Measurements from ENCODE around the gene SAMM50.

SAMM50 gene

DNA sequence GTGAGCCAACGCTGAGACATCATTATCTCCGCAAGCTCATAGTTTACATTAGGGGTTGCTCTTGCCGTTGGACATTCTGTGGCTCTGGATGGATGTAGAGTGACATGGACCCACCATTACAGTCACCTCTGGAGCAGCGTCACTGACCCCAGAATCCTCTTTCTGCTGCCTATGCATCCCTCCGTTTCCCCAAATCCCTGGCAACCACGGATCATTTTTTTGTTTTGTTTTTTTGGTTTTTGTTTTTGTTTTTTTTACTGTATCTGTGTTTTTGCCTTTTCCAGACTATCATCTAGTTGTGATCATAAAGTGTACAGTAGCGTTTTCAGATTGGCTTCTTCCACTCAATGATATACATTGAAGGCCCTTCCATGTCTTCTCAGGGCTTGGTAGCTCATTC, 72.8 kb downstream of the SAMM50 start:
- no peak for DNase-seq (ENCODE audit: low read depth in 2 of 3, low spot score in 1 of 3)

DNA sequence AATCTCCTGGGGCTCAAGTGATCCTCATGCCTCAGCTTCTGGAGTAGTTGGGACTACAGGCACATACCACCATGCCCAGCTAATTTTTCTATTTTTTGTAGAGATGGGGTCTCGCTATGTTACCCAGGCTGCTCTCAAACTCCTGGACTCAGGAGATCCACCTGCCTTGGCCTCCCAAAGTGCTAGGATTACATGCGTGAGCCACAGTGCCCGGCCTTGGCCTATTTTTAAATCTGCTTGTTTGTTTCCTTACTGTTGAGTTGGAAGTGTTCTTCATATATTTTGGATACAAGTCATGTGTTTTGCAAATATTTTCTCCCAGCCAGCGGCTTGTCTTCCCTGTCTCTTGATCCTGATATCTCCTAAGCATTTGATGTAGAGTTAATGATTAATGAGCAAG, 73.8 kb downstream of the SAMM50 start:
- no peak for DNase-seq (ENCODE audit: low read depth in 2 of 3, low spot score in 1 of 3)

DNA sequence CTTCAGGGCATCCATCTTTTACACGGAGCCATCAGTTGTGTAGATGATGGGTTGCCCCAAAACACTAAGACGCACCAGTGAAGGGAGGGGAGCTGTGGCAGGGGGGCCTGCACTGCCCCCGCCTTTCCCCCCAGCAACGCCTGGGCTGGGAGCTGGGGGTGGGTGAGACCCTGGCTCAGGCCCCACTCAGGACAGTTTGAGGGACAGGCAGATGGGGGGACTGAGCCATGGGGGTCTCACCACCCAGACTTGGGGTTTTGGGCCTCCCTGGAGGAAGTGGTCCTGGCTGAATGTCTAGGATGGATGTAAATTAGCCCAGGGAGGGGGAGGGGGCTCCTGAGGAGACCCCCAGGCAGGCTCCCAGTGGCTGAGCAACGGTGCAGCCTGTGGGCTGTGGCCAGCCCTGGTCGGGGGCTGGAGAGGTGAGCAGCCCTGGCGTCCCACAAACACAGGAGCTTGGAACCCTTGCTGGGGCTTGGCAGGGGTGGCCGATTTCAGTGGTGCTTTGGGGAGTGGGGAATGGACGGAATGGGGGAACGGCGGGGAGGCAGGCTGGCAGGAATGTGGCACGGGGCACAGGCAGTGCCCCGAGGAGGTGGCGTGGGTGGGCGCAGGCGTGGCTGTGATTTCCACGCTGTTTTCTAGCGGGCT, 74.9 kb downstream of the SAMM50 start:
- no peak for DNase-seq (ENCODE audit: low read depth in 2 of 3, low spot score in 1 of 3)

DNA sequence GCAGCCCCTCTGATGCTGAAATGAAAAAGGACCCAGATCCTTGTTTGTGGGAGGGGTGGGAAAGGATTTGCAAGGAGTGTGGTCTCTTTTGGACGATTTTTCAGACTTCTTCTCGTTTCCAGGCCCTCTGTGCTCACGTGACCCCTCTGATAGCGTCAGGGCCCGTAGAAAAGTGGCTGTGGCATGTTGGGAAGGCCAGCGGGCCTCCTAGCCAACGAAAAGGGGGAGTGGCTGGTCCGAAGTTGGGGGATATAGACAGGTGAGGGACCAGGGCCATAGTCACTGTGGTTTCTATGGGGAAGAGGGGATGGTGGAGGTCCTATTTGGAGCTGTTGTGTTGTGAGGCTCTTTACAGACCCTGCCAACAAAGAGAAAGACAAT, 75.5 kb downstream of the SAMM50 start:
- no peak for DNase-seq (ENCODE audit: low read depth in 2 of 3, low spot score in 1 of 3)

DNA sequence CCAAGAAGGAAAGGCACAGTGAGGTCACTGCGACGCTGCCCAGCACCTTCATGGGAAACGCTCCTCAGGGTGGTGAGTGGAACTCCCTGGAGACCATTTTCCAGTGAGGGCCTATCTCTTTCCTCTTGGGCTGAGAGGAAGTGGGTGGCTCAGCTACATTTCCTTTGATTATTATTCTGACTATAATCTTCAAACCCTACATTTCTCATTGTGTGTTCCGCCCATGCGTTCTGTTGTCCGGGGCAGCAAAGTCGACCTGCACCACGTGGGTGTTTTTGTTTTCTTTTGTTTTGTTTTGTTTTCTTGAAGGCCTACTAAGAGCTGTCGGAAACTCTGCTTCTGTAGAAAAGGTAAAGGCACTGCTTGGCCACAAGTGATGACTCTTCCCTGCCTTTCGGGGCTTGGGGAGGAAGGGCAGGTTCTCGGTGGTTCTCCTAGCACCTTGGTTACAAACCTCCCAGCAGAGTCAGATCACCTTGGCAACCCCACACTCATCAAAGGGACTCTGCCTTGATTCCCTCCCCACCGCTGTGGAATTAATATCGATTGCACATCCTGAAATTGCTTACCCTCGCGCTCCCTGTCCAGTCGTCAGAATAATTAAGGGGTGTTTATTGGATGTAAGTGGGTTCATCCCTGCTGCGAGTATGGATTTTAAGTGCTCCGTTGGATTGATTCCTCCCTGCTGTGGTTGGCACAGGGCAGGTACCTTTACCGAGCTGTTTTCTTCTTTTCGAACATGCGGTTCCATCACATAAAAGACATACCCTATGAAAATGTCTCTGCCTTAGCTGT, 76.1 kb downstream of the SAMM50 start:
- peak in 1 of 3 donors; percentile 5 for DNase-seq (ENCODE audit: low read depth in 2 of 3, low spot score in 1 of 3)

DNA sequence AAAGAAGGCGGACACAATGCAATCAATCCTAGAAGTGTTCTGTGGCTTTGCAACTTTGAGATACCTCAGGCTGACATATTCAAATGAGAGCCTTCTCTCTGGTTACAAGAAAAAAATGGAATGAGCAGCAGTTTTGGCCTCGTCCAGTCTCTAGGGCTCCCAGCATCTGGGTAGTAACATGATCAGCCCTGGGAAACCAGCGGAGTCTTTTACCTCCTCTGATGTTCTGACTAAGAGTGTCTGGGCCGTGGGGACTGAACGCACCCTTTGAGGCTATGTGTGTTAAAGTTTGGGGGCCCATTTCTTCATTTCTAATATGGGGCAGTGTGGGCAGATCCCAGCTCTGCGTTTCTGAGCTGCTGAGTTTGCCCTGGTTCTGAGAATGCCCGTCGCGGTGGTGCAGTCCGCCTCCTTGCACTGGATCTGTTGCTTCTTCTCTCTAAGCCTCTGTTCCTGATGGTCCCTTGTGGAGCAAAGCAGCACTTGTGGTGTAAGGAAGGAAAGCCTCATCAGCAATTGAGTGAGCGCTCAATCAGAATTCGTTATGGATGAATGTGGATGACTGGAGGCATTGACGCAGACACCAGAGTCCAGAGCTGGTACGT, 77.0 kb downstream of the SAMM50 start:
- DNase-seq (ENCODE audit: low read depth in 2 of 3, low spot score in 1 of 3) = no peak

DNA sequence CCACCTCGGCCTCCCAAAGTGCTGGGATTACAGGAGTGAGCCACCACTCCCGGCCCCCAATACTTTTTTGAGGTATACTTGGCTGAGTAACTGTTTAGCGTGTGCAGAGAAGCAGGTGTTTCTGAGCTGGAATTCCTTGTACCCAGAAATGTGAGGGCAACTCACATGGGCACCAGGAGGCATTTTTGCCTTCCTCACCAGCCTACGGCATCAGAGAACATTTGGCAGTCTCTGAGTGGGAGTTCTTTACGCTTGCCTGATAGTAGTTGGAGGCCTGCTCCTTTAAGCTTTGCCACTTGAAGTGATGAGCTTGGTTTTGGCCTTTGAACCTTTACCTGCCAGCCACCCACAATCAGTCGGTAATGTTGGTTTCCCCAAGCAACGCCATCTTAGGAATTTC, 78.0 kb downstream of the SAMM50 start:
- no peak for DNase-seq (ENCODE audit: low read depth in 2 of 3, low spot score in 1 of 3)

DNA sequence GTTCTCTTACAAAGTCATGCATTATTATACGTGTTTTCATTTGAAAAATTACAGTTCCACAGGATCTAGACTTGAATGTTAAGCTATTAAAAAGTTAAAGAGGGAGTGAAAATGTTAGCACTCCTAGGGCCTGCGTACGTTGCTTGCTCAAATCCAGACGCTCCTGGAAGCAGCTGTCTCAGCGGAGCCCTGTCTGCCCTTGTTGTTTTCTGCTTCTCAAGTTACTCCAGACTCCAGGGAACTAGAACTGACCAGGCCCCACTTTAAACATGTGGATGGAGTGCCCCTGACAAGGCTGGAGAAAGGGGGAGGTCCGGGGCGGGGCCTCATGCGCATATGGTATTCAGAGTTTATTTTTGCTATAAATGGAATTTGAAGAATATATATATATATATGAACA, 78.5 kb downstream of the SAMM50 start:
- DNase-seq (ENCODE audit: low read depth in 2 of 3, low spot score in 1 of 3) = no peak

DNA sequence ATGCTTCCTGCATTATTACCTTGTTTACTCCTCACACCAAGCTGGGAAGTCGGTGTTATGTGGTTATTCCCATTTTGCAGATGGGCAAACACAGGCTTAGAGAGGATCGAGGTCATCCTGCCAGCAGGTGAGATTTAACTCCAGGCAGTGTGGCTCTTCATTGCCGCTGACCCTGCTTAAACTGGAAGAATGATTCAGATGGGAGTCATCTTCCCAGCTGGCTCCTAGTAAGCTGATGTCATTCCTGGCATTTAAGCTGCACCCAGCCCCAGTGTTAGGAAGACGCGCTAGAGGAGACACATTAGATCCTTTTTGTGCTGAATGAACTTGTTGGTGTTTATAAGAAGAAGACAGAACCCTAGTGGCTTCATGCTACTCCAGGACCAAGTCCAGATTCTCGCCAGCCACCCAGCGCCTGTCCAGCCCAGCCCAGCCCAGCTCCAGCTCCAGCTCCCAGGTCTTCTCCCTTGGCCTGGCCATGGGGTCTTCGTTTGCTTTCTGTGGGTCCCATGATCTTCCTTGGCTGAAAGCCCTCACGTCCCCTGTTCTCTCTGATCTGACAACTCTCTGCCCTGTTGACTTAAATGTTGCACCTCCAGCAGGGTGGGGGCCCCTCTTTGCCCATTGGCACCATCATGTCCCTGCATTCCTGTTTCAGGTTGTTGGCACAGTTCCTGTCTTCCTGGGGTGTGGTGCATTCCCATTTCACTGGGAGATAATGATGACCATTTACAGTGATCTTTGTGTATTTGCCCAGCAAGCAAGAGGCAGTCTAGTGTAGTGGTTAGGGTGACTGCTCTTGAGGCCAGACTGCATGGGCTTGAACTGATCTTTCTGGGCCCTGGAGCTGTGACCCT, 82.5 kb downstream of the SAMM50 start:
- DNase-seq (ENCODE audit: low read depth in 2 of 3, low spot score in 1 of 3) = no peak

DNA sequence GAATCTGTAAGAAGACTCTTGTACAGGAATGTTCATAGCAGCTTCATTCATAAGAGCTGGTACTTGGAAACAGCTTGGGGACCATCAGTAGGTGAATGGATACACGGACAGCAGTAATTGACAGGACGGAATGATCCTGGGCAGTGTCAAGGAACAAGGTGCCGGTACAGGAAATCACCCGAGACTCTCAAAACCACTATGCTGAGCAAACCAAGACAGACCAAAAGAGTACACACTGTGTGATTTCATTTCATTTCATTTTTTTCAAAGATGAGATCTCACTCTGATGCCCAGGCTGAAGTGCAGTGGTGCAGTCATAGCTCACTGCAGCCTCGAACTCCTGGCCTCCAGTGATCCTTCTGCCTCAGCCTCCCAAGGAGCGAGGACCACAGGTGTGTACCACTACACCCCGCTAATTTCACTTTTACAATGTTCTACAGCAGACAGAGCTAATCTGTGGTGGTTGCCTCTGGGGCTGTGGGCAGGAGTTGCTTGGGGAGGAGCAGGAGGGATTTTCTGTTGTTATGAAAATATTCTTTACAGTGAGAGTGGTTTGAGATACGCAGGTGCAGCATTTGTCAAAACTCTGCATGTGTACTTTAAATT, 84.4 kb downstream of the SAMM50 start:
- no peak for DNase-seq (ENCODE audit: low read depth in 2 of 3, low spot score in 1 of 3)

DNA sequence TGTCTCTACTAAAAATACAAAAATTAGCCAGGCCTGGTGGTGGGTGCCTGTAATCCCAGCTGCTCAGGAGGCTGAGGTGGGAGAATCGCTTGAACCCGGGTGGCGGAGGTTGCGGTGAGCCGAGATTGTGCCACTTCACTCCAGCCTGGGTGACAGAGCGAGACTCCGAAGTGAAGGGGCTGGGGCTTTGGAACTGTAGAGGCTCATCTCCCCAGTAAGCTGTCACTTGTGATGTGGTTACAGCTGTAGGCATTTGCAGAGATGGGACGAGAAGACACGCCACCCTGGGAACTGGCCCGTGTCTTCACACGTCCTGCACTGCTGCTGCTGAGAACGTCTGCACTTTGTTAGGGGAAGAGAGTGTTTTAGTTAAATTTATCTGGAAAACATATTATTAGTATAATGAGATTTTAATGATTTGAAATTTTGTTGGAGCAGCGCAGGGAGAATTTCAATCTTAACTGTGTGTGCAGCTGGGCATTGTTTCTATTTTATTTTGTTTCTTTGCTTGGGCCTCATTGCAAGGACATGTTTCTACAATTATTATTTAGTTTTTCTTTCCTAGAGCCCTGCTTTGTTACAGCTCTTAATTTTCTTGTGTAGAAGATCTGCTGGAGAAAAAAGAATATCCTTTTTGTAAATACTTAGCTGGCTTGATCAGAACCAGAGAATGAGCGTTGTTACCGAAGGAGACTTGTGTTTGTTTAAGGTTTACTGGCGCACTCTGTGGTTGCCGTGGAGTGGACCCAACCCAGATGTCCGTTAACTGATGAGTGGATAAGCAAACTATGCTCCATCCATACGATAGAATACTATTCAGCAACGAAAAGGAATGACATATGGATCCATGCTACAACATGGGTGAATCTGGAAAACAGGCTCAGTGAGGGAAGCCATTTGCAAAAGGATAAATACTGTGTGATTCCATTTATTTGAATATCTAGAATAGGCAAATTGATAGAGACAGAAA, 87.3 kb downstream of the SAMM50 start:
- DNase-seq (ENCODE audit: low read depth in 2 of 3, low spot score in 1 of 3) = no peak

DNA sequence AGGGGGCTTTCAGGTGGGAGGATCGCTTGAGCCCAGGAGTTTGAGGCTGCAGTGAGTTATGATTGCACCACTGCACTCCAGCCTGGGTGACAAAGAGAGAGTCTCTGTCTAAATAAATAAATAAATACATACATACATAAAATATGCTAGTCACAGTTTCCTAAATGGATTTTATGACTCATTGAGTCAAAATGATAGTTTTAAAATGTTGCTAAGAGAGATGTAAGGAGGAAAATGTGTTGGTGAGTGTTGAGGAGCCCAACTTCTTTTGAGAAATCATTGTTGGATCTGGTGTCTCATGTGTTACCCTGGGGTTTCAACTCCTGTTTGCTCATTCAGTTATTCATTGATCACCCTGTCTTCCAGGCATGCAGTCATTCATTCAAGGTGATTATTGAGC, 89.9 kb downstream of the SAMM50 start:
- no peak for DNase-seq (ENCODE audit: low read depth in 2 of 3, low spot score in 1 of 3)

All from stimulated activated CD4-positive, alpha-beta T cell treated with anti-CD3 and anti-CD28 coated beads, Interleukin-12 subunit alpha, Interleukin-12 subunit beta, amount 100 ng/mL, for 48 hours (primary cell).